Head of caudate nucleus (tissue), 42 donors: ENCODE measurements around the gene RFX1.
"Not testable (repeated sequence)": the region's sequence is repeated elsewhere in the genome, so short reads cannot be mapped to it uniquely, and the experiment has no call there.

Source experiments
- DNase-seq, 42 donors: peaks; one replicate each; pipeline versions ENCODE4 v3.0.0 to v3.0.0-alpha.2; 2020 to 2021; ENCODE audit warnings: mixed read lengths in 7 of 42
- intact Hi-C: fragments of 100-400 bp; cut with DNase I; formaldehyde crosslinking; loops from one replicate; pipeline ENCODE4 v1.15.0; 2022

The RFX1 gene

DNA sequence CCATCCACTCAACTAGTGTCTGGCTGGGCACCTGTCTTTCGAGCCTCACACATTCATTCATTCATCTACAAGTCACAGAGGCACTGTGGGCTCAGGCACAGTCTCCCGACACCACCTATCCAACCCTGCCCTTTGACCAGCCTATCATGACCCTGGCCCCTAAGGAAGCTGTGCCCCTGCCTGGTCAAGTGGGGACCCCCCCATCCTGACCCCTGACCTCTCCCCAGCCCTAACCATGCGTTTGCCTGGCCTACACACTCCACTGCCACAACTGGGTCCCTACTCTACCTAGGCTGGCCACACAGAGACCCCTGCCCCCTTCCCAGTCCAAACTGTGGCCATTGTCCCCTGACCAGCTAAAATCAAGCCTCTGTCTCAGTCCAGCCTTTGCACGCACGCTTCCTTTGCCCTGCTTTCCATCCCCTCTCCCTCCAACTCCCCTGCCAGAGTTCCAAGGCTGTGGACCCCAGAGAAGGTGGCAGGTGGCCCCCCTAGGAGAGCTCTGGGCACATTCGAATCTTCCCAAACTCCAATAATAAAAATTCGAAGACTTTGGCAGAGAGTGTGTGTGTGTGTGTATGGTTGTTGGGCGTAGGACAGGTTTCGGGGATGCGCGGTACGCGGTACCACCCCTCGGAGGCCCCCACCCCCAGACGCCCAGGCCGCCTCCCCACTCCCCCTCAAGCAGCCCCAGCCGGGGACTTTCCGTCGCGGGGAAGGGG, 25.0 kb upstream of the RFX1 start:
- intact Hi-C loops, result no loop called here
- DNase-seq, result no peak

DNA sequence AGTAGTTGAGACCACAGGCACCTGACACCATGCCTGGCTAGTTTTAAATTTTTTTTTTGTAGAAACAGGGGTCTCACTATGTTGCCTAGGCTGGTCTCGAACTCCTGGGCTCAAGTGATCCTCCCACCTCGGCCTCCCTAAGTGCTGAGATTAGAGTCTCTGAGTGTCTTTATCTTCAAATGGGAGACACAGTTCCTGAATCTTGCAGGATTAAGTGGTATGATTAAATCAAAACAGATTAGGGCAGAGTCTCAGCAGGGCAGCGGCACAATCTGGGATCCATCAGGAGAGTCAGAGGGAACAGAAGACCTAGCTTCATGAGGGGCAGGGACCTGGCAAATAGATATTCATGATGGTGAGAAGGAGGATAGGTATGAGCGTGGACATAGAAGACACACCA, 22.8 kb upstream of the RFX1 start:
- intact Hi-C loops, result no loop called here
- DNase-seq, result no peak

DNA sequence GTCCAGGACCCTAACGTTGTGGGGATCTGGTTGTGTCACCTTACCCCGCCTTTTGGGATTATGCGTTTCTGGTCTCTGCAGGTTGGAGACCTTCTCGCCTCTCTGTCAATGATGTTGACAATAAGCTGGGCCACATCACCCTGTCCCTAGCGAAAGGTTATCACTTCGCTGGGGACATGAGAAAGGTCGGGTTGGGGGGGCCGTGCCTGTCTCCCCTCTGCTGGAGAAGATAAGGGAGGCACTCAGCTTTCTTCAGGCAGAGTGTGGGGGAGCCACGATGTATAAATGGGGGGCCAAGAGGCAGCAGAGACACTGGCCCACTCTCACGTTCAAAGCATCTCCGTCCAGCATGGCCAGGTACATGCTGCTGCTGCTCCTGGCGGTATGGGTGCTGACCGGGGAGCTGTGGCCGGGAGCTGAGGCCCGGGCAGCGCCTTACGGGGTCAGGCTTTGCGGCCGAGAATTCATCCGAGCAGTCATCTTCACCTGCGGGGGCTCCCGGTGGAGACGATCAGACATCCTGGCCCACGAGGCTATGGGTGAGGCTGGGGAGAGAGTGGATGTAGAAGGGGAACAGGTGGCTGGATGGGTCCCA, 21.8 kb upstream of the RFX1 start, which contains the start of gene RLN3:
RLN3 (plus strand) TSS at position 293 of the 595 bp plus-strand sequence; CDS start at position 350, 57 bp downstream.
- DNase-seq, result no peak
- intact Hi-C loops, result no loop called here

DNA sequence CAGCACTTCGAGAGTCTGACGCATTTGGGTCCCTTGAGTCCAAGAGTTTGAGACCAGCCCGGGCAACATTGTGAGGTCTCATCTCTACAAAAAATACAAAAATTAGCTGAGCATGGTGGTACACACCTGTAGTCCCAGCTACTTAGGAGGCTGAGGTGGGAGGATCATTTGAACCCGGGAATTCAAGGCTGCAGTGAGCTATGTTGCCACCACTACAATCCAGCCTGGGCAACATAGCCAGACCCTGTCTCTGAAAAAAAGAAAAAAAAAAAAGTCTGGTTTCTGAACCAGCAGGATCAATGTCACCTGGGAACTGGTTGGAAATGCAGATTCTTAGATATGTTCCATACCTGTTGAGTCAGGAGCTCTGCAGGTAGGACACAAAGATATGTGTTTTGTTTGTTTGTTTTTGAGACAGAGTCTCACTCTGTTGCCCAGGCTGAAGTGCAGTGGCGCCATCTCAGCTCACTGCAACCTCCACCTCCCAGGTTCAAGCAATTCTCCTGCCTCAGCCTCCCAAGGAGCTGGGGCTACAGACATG, 20.6 kb upstream of the RFX1 start:
- intact Hi-C loops, DNase-seq: not testable (repeated sequence)

DNA sequence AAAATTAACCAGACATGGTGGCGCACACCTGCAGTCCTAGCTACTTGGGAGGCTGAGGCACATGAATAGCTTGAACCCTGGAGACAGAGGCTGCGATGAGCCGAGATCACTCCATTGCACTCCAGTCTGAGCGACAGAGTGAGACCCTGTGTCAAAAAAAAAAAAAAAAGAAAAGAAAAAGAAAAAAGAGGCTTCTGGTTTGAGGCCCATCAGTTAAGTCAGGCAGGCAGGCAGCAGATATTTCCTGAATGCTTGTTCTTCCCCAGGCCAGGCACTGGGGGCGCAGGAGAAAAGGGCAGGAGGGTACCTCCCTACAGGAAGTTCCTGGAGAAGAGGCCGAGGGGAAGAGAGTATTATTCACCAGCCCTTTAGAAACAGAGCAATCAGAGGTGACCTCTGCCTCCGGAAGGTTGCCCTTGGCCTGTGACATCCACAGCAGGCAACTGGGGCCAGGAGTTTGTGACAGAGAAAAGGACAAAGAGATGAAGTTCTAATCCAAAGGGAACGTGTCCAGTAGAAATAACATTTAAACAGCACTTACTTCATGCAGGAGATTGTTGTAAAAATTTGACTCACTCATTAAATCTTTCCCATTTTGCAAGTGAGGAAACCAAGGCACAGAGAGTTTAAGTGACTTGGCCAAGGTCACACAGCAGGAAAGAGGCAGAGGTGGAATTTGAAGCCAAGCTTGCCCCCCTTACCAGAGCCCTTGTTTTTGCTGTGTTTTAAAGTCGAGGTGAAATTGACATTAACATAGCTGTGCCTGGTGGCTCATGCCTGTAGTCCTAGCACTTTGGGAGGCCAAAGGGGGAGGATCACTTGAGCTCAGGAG, 17.5 kb upstream of the RFX1 start:
- intact Hi-C loops, result no loop called here
- DNase-seq, result peak in 4 of 42 donors; percentile 9 to 39 (median 29)

DNA sequence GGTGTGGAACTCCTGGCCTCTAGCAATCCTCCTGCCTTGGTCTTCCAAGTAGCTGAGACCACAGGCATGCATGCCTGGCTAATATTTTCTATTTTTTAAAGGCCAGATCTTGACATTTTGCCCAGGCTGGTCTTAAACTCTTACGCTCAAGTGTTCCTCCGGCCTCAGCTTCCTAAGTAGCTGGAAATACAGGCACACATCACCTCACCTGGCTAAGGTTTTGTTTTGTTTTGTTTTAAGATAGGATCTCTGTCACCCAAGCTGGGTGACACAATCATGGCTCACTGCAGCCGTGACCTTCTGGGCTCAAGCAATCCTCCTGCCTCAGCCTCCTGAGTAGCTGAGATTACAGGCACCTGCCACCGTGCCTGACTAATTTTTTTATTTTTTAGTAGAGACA, 16.3 kb upstream of the RFX1 start:
- intact Hi-C loops, result no loop called here
- no peak for DNase-seq

DNA sequence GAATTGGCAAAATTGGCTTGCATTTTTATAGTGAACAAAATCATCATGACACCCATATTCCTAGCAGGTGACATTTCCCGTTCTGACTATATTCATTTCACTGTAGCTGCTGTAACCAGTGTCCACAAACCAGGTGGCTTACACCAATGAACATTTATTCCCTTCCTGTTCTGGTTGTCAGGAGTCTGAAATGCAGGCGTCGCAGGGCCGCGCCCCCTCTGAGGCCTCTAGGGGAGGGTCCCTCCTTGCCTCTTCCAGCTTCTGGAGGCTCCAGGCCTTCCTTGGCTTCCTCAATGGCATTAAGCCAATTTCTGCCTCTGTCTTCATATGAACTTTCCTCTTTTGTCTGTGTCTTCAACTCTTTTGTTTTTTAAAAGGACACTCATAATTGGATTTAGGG, 15.4 kb upstream of the RFX1 start:
- intact Hi-C loops, result no loop called here
- no peak for DNase-seq

DNA sequence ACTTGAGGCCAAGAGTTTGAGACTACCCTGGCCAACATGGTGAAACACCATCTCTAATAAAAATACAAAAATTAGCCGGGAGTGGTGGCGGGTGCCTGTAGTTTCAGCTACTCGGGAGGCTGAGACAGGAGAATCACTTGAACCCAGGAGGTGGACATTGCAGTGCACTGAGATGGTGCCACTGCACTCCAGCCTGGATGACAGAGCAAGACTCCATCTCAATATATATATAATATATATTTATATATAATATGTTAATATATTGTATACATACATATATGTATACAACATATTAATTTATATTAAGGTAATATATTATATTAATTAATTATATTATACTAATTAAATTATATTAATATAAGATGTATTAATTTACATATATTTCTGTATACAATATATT, 13.6 kb upstream of the RFX1 start:
- DNase-seq, intact Hi-C loops: not testable (repeated sequence)

DNA sequence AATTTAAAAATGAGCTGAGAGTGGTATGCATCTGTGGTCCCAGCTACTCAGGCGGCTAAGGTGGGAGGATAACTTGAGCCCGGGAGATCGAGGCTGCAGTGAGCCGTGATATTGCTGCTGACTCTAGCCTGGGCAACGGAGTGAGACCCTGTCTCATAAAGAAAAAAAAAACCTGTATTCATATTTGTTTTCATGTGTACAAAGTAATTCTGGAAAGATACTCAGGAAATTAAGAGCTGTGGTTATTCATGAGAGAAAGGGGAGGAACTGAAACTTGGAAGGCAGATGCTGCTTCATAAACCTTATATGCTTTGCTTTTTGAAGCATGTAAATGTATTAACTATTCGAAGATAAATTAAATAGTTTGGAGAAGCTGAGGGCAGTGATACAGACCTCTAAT, 13.0 kb upstream of the RFX1 start:
- no peak for DNase-seq

DNA sequence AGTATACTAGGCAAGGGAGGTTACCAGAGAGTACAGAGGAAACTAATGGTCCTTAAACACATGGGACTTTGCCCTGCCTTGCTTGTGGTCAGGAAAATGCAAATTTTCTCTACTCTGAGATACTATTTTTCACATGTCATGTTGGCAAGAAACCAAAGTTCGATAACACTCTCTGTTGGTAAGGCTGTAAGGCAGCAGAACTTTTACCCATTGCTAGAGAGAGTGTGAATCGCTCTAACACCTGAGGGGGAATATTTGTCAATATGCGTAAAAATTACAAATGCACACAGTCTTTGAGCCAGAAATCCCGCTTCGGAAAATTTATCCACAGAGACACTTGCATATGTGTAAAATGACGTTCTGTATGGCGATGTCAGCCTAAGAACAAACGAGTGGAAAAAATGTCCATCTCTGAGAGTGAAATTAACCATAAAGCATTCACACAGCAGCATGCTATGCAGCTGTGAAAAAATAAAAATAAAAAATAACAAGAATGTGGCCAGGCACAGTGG, 9.5 kb upstream of the RFX1 start:
- intact Hi-C loops, result no loop called here
- DNase-seq, result no peak

More for the DNA sequence above, 13.0 kb upstream of the RFX1 start:
- intact Hi-C loops, result no loop called here

DNA sequence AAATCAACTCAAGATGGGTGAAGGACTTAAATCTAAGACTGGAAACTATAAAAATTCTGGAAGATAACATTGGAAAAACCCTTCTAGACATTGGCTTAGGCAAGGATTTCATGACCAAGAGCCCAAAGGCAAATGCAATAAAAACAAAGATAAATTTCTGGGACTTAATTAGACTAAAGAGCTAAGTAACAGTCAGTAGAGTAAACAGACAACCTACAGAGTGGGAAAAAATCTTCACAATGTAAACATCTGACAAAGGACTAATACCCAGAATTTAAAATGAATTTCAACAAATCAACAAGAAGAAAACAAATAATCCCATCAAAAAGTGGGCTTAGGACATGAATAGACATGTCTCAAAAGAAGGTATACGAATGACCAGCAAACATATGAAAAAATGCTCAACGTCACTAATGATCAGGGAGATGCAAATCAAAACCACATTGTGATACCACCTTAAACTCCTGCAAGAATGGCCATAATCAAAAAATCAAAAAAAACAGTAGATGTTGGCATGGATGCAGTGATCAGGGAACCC, 6.3 kb upstream of the RFX1 start:
- no peak for DNase-seq
- intact Hi-C loops, result no loop called here

DNA sequence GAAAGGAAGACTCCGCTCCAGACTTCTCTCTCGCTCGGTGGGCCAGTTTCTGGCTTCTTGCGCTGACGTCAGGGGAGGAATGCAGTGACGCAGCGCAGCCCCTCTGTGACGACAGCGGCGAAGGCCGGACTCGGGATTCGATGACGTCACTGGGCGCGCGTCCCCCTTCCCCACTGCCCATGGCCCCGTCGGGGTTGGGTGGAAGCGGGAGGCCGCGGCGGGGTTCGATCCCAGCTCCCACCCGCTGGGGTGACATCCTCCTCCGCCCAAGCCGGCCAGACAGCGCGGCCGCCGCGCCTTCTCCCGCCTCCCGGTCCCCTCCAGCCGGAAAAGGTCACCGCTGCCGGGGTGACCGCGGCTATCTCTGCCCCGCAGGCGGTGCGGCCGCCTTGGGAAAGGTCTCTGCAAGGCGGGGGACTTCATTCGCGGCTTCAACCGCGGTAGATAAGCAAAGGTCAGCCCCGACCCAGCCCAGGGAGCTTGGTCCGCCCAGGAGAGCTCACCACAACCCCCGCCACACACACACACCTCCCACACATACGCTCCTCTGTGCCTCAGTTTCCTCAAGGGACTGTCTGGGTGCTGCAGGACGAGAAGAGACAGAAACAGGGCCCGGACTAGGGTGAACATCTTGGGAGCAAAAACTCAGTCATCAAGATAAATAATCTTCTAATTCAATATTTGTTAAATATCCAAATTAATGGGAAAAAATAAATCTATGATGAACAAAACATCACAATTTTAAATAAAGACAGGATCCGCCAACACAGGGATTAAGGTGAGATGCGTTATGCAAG, 844 bp upstream of the RFX1 start:
- DNase-seq, result peak in 13 of 42 donors; percentile 13 to 89 (median 82)
- intact Hi-C loops, result loop anchor here (10.0 kb wide), 2 partner anchors 52 to 68 kb away; partner anchors contain the start of genes DCAF15 and MISP3

DNA sequence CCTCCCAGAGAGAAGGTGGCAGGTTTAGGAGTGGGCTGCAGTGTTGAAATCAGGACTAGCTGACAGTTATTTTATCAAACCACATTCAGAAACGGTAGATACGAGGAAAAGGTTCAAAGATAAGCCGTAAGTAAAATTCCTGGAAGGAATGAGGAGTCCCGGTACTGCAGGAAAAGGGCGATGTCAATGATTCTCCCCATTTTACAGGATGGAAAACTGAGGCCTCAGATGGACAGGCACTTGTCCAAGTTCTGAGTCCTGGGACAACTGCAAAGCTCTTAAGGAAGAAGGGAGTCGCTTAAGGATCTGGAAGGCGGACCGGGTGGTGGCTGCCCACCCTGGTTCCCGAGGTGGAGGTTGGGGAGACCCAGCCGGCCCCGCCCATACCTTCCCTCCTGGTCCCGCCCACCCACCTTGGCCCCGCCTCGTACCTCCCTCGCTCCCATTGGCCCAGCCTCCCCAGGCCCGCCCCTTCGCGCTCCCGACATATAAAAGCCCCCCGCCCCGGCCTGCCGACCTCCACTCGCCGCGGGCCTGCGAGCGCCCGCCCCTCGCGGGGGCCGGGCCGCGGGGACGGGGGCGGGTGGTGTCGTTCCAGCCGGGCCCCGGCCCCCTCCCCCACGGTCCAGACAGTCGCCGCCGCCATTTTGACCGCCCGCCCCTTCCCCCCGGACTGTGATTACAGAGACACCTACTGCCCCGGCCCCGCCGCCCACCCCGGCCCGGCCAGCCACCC, 603 bp downstream of the RFX1 start:
- intact Hi-C loops, result loop anchor here (10.0 kb wide), 2 partner anchors 51 to 69 kb away; partner anchors contain the start of genes DCAF15 and MISP3

DNA sequence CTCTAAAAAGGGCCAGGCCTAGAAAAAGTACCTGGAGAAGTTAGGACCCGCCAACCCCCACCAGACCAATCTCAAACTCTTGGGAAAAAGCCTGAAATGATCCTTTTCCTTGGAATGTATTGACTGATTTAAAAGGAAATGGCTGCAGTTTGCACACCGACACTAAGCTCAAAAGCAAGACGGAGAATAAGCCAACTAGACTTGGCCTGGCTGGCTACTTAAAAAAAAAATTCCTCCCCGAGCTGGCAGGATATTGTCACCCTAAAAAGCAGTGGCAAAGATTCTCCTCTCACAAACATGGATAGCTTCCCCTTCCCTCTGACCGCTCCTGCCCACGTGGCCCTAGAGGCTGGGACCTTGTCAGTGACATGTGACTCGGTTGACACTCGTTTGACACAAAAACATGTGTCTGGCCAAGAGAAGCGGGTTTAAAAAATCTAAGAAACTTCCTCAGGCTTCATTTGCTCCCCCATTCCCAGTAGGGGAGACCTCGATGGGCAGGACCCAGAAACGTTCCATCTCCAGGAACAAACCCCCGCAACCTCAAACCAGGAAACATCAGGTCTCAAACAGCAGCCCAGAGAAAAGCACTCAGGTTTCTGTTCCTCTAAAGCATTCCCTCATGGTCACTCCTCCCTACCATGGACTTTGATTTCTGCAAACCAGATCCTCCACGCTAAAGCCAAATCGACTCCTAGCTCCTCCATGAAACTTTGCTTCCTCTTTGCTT, 1.3 kb downstream of the RFX1 start:
- intact Hi-C loops, result loop anchor here (10.0 kb wide), 2 partner anchors 50 to 70 kb away; partner anchors contain the start of genes DCAF15 and MISP3
- DNase-seq, result peak in 41 of 42 donors; percentile 22 to 76 (median 59)

More for the DNA sequence above, 603 bp downstream of the RFX1 start:
- peak; percentile 54 to 95 (median 86) for DNase-seq

DNA sequence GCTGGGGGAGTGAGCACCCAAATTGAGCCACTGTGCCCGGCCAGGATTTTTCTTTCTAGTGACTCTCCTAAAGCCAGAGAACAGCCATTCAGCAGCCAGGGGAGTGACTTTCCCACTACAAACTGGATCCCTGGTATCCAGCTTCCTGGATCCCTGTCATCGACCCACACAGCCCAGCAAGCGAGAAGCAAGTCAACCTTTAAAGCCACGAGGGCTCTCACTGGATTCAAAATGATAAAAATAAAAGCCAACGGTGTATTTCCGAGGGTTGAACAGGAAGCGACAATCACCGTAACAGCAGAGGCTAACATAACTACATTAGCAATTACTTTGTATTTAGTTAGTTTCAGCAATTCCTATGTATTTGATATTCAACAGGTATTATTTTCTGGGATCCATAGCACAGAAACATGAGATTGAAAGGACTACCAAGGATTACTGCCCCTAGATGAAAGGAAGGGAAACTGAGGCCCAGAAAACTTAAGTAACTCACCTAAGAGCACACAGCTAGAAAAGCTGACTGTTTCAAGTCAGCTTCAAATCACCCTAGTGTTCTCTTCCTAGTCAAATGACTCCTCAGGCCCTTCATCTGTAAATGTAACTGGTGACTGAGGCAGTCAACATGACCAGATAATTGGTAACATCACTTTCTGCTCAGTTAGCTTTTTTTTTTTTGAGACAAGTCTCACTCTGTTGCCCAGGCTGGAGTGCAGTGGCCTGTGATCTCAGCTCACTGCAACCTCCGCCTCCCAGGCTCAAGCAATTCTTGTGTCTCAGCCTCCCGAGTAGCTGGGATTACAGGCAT, 2.7 kb downstream of the RFX1 start:
- intact Hi-C loops, result loop anchor here (10.0 kb wide), 2 partner anchors 49 to 71 kb away; partner anchors contain the start of genes DCAF15 and MISP3
- no peak for DNase-seq
